ENCODE results near the gene CRTC1.

Gene CRTC1

GRCh38 chr19:18712981-18713380 lies 29.5 kb downstream of the CRTC1 start:
- TF ChIP-seq, protein P1, sequence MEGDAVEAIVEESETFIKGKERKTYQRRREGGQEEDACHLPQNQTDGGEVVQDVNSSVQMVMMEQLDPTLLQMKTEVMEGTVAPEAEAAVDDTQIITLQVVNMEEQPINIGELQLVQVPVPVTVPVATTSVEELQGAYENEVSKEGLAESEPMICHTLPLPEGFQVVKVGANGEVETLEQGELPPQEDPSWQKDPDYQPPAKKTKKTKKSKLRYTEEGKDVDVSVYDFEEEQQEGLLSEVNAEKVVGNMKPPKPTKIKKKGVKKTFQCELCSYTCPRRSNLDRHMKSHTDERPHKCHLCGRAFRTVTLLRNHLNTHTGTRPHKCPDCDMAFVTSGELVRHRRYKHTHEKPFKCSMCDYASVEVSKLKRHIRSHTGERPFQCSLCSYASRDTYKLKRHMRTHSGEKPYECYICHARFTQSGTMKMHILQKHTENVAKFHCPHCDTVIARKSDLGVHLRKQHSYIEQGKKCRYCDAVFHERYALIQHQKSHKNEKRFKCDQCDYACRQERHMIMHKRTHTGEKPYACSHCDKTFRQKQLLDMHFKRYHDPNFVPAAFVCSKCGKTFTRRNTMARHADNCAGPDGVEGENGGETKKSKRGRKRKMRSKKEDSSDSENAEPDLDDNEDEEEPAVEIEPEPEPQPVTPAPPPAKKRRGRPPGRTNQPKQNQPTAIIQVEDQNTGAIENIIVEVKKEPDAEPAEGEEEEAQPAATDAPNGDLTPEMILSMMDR (IDR thresholded peaks at IDR 0.05; ENCODE audit: low read depth, low read length): no peak
- no peak for DNase-seq (ENCODE audit: low read depth, low spot score)
- in situ Hi-C loops (cut with HindIII; ENCODE audit: low sequenced_read_pairs): no loop called here
- H3K4me3 ChIP-seq (ENCODE audit: low read depth, low read length): no peak overlapping the region

DNA sequence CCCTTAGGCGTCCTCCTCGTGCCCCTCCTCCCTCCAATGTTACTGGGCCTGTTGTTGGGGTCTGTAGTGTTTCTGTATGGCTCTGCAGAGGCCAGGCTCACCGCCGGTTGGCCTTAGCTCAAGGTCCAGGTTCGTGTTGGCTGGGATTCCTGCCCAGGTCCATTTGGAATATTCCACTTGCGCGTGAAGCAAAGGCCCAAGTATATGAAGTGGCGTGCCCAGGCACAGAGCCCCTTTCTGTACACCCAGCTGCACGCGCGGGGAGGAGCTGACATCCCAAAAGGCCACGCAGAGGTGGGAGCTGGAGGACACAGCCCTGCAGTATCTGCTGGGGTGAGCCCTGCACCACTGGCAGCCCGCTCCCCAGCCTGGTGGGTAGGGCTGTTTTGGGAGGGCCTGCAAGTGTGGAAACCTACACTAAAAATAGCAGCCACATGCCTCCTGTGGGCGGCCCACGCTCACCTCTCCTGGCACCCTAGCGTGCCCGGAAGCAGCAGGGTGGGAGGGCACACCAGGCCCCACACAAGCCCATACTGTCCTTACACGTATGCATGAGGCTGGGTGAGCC lies 30.2 kb downstream of the CRTC1 start:
- TF ChIP-seq, protein P1 (IDR thresholded peaks at IDR 0.05; ENCODE audit: low read depth, low read length): no peak
- DNase-seq (ENCODE audit: low read depth, low spot score): no peak
- in situ Hi-C loops (cut with HindIII; ENCODE audit: low sequenced_read_pairs): no loop called here
- H3K4me3 ChIP-seq (ENCODE audit: low read depth, low read length): no peak overlapping the region

DNA sequence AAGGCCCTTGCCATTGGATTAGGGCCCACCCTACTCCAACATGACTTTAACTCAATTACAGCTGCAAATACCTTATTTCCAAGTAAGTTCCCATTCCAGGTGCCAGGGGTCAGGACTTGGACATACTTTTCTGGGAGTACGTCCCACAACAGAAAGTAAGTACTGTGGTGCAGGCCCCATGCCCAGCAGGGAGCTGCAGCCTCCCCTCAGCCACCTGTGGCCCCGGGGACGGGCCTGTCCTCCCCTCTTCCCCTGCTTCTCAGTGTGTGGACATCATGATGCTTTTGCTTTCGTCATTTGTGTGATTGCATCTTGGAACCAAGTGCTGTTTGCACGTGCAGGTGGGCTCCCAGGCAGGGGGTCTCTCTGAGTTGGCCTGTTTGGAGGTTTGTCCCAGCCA lies 31.9 kb downstream of the CRTC1 start:
- TF ChIP-seq, protein P1 (IDR thresholded peaks at IDR 0.05; ENCODE audit: low read depth, low read length): no peak
- H3K4me3 ChIP-seq (ENCODE audit: low read depth, low read length): no peak overlapping the region
- no peak for DNase-seq (ENCODE audit: low read depth, low spot score)
- in situ Hi-C loops (cut with HindIII; ENCODE audit: low sequenced_read_pairs): no loop called here

- DNase-seq (ENCODE audit: low read depth, low spot score): no peak
- no peak overlapping the region for H3K4me3 ChIP-seq (ENCODE audit: low read depth, low read length)
- TF ChIP-seq, protein P1 (IDR thresholded peaks at IDR 0.05; ENCODE audit: low read depth, low read length): no peak
- in situ Hi-C loops (cut with HindIII; ENCODE audit: low sequenced_read_pairs): no loop called here
These were observed 33.4 kb downstream of the CRTC1 start for GRCh38 chr19:18716857-18717256.

DNA sequence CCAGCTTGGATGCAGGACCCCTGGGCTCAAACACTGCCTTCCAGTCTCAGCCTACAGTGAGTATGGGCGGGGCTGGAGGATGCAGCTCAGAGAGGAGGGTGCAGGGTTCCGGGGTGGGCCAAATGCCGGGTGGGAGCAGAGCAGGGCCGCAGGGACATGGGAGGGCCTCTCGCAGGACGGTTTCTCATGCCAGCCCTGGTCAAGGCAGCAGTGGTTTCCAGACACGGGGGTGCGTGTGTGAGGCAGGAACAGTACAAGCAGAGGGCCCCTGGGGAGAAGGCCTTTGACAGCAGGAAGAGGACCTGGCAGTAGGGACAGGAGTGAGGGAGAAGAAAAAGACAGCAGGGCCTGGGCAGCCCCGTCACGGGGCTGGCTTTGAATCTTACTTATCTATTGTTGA lies 34.1 kb downstream of the CRTC1 start:
- DNase-seq (ENCODE audit: low read depth, low spot score): no peak
- TF ChIP-seq, protein P1 (IDR thresholded peaks at IDR 0.05; ENCODE audit: low read depth, low read length): no peak
- in situ Hi-C loops (cut with HindIII; ENCODE audit: low sequenced_read_pairs): no loop called here
- no peak overlapping the region for H3K4me3 ChIP-seq (ENCODE audit: low read depth, low read length)

DNA sequence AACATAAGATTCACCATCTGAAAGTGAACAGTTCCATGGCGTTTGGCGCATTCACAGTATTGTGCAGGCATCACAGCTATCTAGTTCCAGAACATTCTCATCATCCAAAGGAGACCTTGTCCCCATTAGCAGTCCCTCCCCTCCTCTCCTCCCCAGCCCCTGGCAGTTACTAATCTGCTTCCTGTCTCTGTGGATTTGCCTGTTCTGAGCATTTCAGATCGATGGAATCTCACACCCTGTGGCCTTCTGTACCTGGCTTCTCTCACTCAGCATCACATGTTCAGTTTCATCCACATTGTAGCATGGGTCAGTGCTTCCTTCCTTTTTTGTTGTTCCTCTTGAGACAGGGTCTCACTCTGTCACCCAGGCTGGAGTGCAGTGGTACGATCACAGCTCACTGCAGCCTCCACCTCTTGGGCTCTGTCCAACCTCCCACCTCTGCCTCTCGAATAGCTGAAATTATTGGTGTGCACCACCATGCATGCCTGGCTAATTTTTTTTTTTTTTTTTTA lies 34.6 kb downstream of the CRTC1 start:
- TF ChIP-seq, protein P1 (IDR thresholded peaks at IDR 0.05; ENCODE audit: low read depth, low read length): no peak
- H3K4me3 ChIP-seq (ENCODE audit: low read depth, low read length): no peak overlapping the region
- in situ Hi-C loops (cut with HindIII; ENCODE audit: low sequenced_read_pairs): no loop called here
- DNase-seq (ENCODE audit: low read depth, low spot score): no peak

Data from astrocyte of the spinal cord (primary cell).